Hepatocyte (in vitro differentiated cells): Measurements from ENCODE around the gene ELK4.

Source experiments
- EZH2 ChIP-seq: fragments of 200-600 bp; sonication (generic); IDR thresholded peaks from 2 replicates; pipeline ENCODE4 v1.6.1; 2016; ENCODE audit warnings: antibody characterized with exemption, mild to moderate bottlenecking, borderline replicate concordance
- TF ChIP-seq, protein P1 (sequence below): fragments of 200-600 bp; sonication (generic); IDR thresholded peaks from 2 replicates; pipeline ENCODE4 v1.5.1; 2016; ENCODE audit warnings: antibody characterized with exemption, mild to moderate bottlenecking; ENCODE audit not compliant: poor library complexity

DNA sequence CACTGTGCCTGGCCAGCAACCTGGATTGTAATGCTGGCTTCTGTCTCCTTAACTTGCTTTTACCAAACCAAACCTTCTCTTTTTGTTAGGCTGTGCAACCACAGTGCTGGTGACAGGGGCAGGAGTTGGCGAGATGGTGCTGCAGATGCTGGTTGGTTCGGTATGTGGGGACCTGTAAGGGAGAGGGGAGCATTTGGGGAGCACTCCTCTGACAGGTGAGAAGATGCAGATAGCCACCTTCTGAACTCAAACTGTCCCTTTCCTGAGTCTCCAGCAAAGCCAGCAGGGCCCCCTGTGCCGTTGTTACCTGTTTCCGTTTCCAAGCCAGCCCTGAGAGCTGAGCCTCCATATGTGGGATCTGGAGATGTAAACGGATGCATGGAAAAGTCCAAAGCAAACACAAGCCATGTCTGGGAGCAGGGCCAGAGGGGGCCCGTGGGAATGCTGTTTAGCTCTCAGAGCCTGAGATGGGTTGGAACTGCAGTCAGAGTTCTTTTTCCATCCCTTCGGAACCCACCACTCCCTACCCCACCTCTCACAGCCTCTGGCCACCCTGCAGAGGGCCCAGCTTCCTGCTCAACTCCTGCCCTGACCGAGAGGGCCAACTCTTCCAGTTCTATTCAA lies 34.0 kb downstream of the ELK4 start:
- TF ChIP-seq, protein P1, sequence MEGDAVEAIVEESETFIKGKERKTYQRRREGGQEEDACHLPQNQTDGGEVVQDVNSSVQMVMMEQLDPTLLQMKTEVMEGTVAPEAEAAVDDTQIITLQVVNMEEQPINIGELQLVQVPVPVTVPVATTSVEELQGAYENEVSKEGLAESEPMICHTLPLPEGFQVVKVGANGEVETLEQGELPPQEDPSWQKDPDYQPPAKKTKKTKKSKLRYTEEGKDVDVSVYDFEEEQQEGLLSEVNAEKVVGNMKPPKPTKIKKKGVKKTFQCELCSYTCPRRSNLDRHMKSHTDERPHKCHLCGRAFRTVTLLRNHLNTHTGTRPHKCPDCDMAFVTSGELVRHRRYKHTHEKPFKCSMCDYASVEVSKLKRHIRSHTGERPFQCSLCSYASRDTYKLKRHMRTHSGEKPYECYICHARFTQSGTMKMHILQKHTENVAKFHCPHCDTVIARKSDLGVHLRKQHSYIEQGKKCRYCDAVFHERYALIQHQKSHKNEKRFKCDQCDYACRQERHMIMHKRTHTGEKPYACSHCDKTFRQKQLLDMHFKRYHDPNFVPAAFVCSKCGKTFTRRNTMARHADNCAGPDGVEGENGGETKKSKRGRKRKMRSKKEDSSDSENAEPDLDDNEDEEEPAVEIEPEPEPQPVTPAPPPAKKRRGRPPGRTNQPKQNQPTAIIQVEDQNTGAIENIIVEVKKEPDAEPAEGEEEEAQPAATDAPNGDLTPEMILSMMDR: no peak
- no peak for TF ChIP-seq EZH2
